Glomerular endothelial cell (primary cell): ENCODE measurements around the gene RNF149. TPM values are rescaled to one million over a fixed set of nuclear protein-coding genes. Genes with fewer than 3 reads are reported as not detected.
A peak's percentile ranks its signal among the peaks of the same experiment; 100 is the strongest.
"Not testable (repeated sequence)": the region's sequence is repeated elsewhere in the genome, so short reads cannot be mapped to it uniquely, and the experiment has no call there.

Experiments
- DNase-seq: peaks from one replicate; pipeline ENCODE4 v3.0.0-alpha.2; 2011; ENCODE audit warnings: low read depth, low spot score; ENCODE audit errors: extremely low read depth
- total RNA-seq: library from RNA; depleted of rRNA; stranded (reverse); fragments of >200 nt; gene quantifications from 2 replicates; pipeline ENCODE4 v1.2.3, GENCODE V29; 2015

The RNF149 gene
- total RNA-seq, 1 donor from 2014 or later: 75.6 TPM

GRCh38 chr2:101263377-101263800 lies 45.1 kb downstream of the RNF149 start:
- DNase-seq: no peak

- DNase-seq: no peak
Measured at GRCh38 chr2:101262142-101262541, 46.4 kb downstream of the RNF149 start.

GRCh38 chr2:101258804-101259203 lies 49.7 kb downstream of the RNF149 start:
- no peak for DNase-seq

GRCh38 chr2:101256316-101256715 lies 52.2 kb downstream of the RNF149 start:
- DNase-seq: no peak

GRCh38 chr2:101255501-101255900 lies 53.0 kb downstream of the RNF149 start:
- no peak for DNase-seq

DNA sequence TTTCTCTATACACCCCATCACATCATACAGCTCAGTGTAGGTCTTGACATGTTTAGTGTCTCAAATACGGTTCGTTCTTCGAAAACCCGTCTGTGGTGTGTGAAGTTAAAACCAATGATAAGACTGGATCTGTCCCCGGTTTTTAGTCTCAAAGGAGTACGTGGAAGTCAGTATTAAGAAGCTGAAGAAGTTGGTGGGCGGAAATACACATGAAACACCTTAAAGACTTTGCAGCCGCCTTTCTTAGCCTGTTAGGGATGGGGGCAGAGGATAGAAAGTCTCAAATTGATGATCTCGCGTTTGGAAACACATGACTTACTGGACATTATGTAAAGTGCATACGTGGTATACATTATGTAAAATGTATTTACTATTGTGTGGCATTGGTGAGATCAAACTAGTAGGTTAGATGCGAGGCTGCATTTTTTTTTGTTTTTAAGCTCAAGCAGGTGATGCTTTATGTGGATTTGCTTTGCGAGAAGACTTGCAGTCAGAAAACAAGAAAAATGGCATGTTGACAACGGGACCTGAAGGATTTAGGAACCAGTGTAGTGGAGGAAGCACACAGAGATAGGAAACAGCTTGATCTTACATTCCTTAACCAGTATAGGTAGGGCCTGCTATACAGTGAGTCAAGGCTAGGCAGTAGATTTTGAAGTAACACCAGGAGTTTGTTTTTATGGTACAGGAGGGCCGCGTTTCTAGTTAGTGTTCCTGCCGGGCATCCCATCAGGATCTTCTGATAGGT lies 54.6 kb downstream of the RNF149 start:
- DNase-seq: no peak

- no peak for DNase-seq
Measured at GRCh38 chr2:101253013-101253702, 55.3 kb downstream of the RNF149 start.

GRCh38 chr2:101252408-101253012 lies 56.0 kb downstream of the RNF149 start, which contains the start of gene CNOT11:
CNOT11 (plus strand) TSS chr2:101252886; CDS start chr2:101252965, 79 bp downstream.
- DNase-seq: peak; percentile 72

GRCh38 chr2:101251844-101252407 lies 56.6 kb downstream of the RNF149 start:
- no peak for DNase-seq

DNA sequence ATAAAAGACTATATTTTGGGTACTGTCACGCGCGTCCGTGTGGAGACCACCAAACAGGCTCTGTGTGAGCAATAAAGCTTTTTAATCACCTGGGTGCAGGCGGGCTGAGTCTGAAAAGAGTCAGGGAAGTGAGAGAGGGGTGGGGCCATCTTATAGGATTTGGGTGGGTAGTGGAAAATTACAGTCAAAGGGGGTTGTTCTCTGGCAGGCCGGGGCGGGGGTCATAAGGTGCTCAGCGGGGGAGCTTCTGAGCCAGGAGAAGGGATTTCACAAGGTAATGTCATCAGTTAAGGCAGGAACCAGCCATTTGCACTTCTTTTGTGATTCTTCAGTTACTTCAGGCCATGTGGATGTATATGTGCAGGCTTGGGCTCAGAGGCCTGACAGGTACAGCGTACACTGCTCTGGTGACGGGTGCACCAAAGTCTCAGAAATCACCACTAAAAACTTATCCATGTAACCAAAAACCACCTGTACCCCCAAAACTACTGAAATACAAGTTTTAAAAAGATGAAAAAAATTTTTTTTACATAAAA lies 57.2 kb downstream of the RNF149 start:
- not testable (repeated sequence) for DNase-seq

GRCh38 chr2:101249826-101250225 lies 58.7 kb downstream of the RNF149 start:
- DNase-seq: no peak

DNA sequence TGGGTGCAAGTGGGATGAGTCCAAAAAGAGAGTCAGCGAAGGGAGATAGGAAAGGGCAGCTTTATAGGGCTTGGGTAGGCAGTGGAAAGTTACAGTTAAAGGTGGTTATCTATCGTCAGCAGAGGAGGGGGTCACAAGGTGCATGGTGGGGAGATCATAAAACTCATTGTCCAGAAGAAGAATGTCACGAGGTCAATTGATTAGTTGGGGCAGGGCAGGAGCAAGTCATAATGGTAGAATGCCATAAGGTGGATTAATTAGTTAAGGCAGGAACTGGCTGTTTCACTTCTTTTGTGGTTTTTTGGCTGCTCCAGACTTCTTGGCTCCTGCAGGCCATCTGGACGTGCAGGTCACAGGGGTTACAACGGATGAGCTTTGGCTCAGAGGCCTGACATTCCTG lies 59.7 kb downstream of the RNF149 start:
- not testable (repeated sequence) for DNase-seq

GRCh38 chr2:101245468-101245867 lies 63.0 kb downstream of the RNF149 start:
- not testable (repeated sequence) for DNase-seq

- not testable (repeated sequence) for DNase-seq
Measured at GRCh38 chr2:101244899-101245298, 63.6 kb downstream of the RNF149 start.

DNA sequence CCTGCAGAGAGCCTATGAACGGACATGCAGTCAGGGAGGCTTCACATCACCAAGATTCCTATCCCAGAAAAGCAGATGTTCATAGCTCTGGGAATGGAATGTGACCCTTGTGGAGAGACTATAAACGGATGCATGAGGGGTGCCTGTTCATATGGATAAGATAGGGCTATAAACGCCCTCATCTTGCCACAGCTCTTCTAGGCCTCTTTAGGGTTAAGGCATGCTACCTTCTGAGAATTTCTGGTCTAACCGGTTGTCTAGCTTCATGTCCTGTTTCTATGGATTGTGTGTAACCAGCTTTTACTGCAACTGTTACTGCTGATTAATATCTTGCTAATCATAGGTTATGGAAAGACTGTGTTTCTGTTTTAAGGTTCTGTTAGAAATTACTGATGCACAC lies 64.1 kb downstream of the RNF149 start:
- not testable (repeated sequence) for DNase-seq

DNA sequence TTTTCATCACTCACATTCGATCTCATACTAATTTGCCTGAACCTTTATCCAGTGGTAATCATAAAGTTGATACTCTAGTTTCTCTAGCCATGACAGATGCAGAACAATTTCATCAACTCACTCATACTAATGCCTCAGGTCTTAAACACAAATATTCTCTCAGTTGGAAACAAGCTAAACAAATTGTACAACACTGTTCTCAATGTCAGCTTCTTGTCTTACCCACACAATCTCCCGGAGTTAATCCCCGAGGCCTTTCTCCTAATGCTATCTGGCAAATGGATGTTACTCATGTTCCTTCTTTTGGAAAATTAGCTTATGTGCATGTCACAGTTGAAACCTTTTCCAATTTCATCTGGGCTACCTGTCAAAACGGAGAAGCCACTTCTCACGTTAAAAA lies 67.3 kb downstream of the RNF149 start:
- no peak for DNase-seq

DNA sequence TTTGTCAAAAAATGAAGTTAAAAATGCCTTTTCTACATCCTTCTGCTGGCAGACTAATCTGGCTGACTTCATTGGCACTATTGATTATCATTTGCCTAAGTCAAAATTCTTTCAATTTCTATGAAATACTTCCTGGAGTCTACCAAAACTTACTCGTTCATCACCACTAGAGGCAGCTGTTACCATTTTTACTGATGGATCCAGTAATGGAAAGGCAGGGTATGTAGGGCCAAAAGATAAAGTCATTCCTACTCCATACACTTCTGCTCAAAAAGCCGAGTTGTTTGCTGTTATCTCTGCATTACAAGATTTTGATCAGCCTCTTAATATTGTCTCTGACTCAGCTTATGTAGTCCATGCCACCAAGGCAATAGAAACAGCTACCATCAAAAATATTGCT lies 67.8 kb downstream of the RNF149 start:
- not testable (repeated sequence) for DNase-seq

DNA sequence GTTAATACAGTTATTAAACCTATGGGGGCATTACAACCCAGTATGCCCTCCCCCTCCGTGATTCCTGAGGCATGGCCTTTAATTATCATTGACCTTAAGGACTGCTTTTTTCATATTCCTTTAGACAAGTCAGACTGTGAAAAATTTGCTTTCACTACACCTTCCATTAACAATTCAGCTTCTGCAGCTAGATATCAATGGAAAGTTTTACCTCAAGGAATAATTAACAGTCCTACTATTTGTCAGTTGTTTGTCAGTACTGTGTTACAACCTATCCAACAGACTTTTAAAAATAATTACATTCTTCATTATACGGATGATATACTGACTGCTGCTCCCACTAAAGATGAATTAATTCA lies 68.8 kb downstream of the RNF149 start:
- DNase-seq: not testable (repeated sequence)

- no peak for DNase-seq
Measured at GRCh38 chr2:101238930-101239759, 69.4 kb downstream of the RNF149 start.

GRCh38 chr2:101237944-101238343 lies 70.6 kb downstream of the RNF149 start:
- DNase-seq: not testable (repeated sequence)
